Loucy (cell line): ENCODE data around the gene OR6J1.
"Not testable (repeated sequence)": the region's sequence is repeated elsewhere in the genome, so short reads cannot be mapped to it uniquely, and the experiment has no call there.

Source experiments
- H2AFZ ChIP-seq: fragments of 200-600 bp; sonication (generic); 2 replicates; pipeline ENCODE4 v1.6.0; 2016; ENCODE audit warnings: antibody characterized with exemption, mild to moderate bottlenecking, low read length, moderate library complexity
- H3F3A ChIP-seq: fragments of 200-600 bp; 2 replicates; pipeline ENCODE4 v1.6.0; 2016; ENCODE audit warnings: antibody characterized with exemption, low read depth, mild to moderate bottlenecking
- H3K27me3 ChIP-seq: fragments of 200-600 bp; sonication (generic); 2 replicates; pipeline ENCODE4 v1.6.1; 2014; ENCODE audit warnings: low read length, mild to moderate bottlenecking; ENCODE audit not compliant: insufficient read depth, poor library complexity, severe bottlenecking
- H3K36me3 ChIP-seq: fragments of 200-600 bp; sonication (generic); 2 replicates; pipeline ENCODE4 v1.6.1; 2016; ENCODE audit warnings: low read length; ENCODE audit not compliant: insufficient read depth
- H3K4me1 ChIP-seq: fragments of 200-600 bp; sonication (generic); 2 replicates; pipeline ENCODE4 v1.5.1; 2014; ENCODE audit warnings: low read length, mild to moderate bottlenecking; ENCODE audit not compliant: insufficient read depth, poor library complexity, severe bottlenecking
- H3K4me2 ChIP-seq: fragments of 200-600 bp; sonication (generic); 2 replicates; pipeline ENCODE4 v1.6.0; 2014; ENCODE audit warnings: antibody characterized with exemption, low read length, low read depth, mild to moderate bottlenecking; ENCODE audit not compliant: poor library complexity, severe bottlenecking
- H3K4me3 ChIP-seq: fragments of 200-600 bp; sonication (generic); 2 replicates; pipeline ENCODE4 v1.5.1; 2014; ENCODE audit warnings: low read length, mild to moderate bottlenecking, mixed read lengths; ENCODE audit not compliant: poor library complexity, severe bottlenecking
- H3K79me2 ChIP-seq: fragments of 200-600 bp; sonication (generic); 2 replicates; pipeline ENCODE4 v1.6.1; 2014; ENCODE audit warnings: low read length; ENCODE audit not compliant: insufficient read depth
- H3K9ac ChIP-seq: fragments of 200-600 bp; sonication (generic); 2 replicates; pipeline ENCODE4 v1.6.0; 2014; ENCODE audit warnings: mild to moderate bottlenecking, low read depth, low read length, moderate library complexity; ENCODE audit not compliant: poor library complexity, severe bottlenecking
- H3K9me2 ChIP-seq: fragments of 200-600 bp; sonication (generic); replicated peaks from 2 replicates; pipeline ENCODE4 v1.6.1; 2016; ENCODE audit warnings: low read depth, low read length, mixed read lengths
- H3K9me3 ChIP-seq: fragments of 200-600 bp; sonication (generic); 2 replicates; pipeline ENCODE4 v1.6.1; 2014; ENCODE audit warnings: mild to moderate bottlenecking, antibody characterized with exemption, low read length, low read depth; ENCODE audit not compliant: insufficient read depth
- H4K20me1 ChIP-seq: fragments of 200-600 bp; sonication (generic); 2 replicates; pipeline ENCODE4 v1.6.0; 2014; ENCODE audit warnings: antibody characterized with exemption, low read length, mild to moderate bottlenecking; ENCODE audit not compliant: insufficient read depth, poor library complexity, severe bottlenecking
- EZH2phosphoT487 ChIP-seq: fragments of 200-600 bp; IDR thresholded peaks from 2 replicates; pipeline ENCODE4 v1.6.1; 2018; ENCODE audit warnings: antibody characterized with exemption, mild to moderate bottlenecking, moderate library complexity, borderline replicate concordance
- TF ChIP-seq, protein P1 (sequence below): fragments of 200-600 bp; sonication (generic); conservative IDR thresholded peaks from 2 replicates; pipeline ENCODE4 v1.5.1; 2014; ENCODE audit warnings: mild to moderate bottlenecking, antibody characterized with exemption, low read length

Gene OR6J1

GRCh38 chr14:22622255-22622654 lies 21.9 kb downstream of the OR6J1 start:
- H3K4me2 ChIP-seq = no peak overlapping the region
- H3K9me2 ChIP-seq = no peaks in the 10 kb centered on the region

DNA sequence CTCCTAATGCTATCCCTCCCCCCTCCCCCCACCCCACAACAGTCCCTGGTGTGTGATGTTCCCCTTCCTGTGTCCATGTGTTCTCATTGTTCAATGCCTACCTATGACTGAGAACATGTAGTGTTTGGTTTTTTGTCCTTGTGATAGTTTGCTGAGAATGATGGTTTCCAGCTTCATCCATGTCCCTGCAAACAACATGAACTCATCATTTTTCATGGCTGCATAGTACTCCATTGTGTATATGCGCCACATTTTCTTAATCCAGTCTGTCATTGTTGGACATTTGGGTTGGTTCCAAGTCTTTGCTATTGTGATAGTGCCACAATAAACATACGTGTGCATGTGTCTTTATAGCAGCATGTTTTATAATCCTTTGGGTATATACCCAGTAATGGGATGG lies 28.4 kb downstream of the OR6J1 start:
- H3K4me3 ChIP-seq, H3K79me2 ChIP-seq, H2AFZ ChIP-seq, H3K36me3 ChIP-seq, H3K4me1 ChIP-seq, H3K27me3 ChIP-seq, H3K4me2 ChIP-seq, H3K9me3 ChIP-seq, H3K9me2 ChIP-seq, H4K20me1 ChIP-seq, H3K9ac ChIP-seq, H3F3A ChIP-seq: not testable (repeated sequence)

More at GRCh38 chr14:22622255-22622654, 21.9 kb downstream of the OR6J1 start:
- Histone ChIP-seq H3K79me2 (no peaks in the 10 kb centered on the region), H3K27me3 (no peaks in the 10 kb centered on the region), H2AFZ (no peak overlapping the region), H3K9me3 (no peaks in the 10 kb centered on the region), H3K4me1 (peaks cover 6% of the 10 kb centered on the region), H3K4me3 (no peak overlapping the region), H4K20me1 (no peaks in the 10 kb centered on the region), H3K36me3 (no peaks in the 10 kb centered on the region), H3F3A (no peaks in the 10 kb centered on the region), H3K9ac (no peak overlapping the region)
- TF ChIP-seq, protein P1, sequence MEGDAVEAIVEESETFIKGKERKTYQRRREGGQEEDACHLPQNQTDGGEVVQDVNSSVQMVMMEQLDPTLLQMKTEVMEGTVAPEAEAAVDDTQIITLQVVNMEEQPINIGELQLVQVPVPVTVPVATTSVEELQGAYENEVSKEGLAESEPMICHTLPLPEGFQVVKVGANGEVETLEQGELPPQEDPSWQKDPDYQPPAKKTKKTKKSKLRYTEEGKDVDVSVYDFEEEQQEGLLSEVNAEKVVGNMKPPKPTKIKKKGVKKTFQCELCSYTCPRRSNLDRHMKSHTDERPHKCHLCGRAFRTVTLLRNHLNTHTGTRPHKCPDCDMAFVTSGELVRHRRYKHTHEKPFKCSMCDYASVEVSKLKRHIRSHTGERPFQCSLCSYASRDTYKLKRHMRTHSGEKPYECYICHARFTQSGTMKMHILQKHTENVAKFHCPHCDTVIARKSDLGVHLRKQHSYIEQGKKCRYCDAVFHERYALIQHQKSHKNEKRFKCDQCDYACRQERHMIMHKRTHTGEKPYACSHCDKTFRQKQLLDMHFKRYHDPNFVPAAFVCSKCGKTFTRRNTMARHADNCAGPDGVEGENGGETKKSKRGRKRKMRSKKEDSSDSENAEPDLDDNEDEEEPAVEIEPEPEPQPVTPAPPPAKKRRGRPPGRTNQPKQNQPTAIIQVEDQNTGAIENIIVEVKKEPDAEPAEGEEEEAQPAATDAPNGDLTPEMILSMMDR = no peak
- TF ChIP-seq EZH2phosphoT487 = no peak

GRCh38 chr14:22614240-22614799 lies 29.8 kb downstream of the OR6J1 start:
- no peak overlapping the region for H3K9ac ChIP-seq
- TF ChIP-seq, protein P1 = no peak
- no peak for TF ChIP-seq EZH2phosphoT487
- no peaks in the 10 kb centered on the region for H3K4me1 ChIP-seq
- no peak overlapping the region for H2AFZ ChIP-seq
- no peaks in the 10 kb centered on the region for H3K27me3 ChIP-seq
- H3F3A ChIP-seq = no peaks in the 10 kb centered on the region
- no peaks in the 10 kb centered on the region for H3K9me2 ChIP-seq
- no peak overlapping the region for H3K4me3 ChIP-seq
- no peaks in the 10 kb centered on the region for H3K79me2 ChIP-seq
- no peaks in the 10 kb centered on the region for H4K20me1 ChIP-seq
- H3K9me3 ChIP-seq = no peaks in the 10 kb centered on the region
- no peak overlapping the region for H3K4me2 ChIP-seq
- H3K36me3 ChIP-seq = no peaks in the 10 kb centered on the region; the same call in 1 of the 2 replicates

DNA sequence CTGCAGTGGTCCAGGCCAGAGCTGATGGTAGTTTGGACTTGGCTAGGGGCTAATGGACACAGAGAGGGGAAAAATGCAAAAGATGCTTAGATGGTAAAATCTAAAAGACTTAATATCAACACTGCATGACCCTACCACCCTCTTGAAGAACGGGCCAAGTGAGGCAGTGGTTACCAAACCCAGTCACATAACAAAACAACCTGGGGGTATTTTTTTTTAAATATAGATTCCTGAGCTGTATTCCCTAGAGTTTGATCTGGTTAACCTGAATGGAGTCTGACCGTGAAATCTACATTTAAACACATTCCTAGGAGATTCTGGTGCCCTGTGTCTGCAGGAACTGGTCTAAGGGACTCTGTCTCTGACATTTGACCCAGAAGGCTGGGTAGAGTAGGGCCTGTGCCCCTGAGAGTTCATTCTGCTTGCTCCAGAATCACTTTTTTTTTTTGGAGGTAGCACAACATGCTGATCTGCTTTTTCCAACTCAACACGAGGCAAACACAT lies 30.4 kb downstream of the OR6J1 start:
- no peak overlapping the region for H2AFZ ChIP-seq
- H3K4me1 ChIP-seq = no peaks in the 10 kb centered on the region
- no peak overlapping the region for H3K4me2 ChIP-seq
- H3F3A ChIP-seq = no peaks in the 10 kb centered on the region
- H3K27me3 ChIP-seq = no peaks in the 10 kb centered on the region
- no peak for TF ChIP-seq EZH2phosphoT487
- TF ChIP-seq, protein P1 = no peak
- no peaks in the 10 kb centered on the region for H3K9me2 ChIP-seq
- H4K20me1 ChIP-seq = no peaks in the 10 kb centered on the region
- H3K4me3 ChIP-seq = no peak overlapping the region
- H3K9me3 ChIP-seq = no peaks in the 10 kb centered on the region
- H3K36me3 ChIP-seq = no peaks in the 10 kb centered on the region; the same call in 1 of the 2 replicates
- no peak overlapping the region for H3K9ac ChIP-seq
- no peaks in the 10 kb centered on the region for H3K79me2 ChIP-seq
